Neural cell (in vitro differentiated cells): ENCODE measurements around the gene ATOH8. TPM values are rescaled to one million over a fixed set of nuclear protein-coding genes. Genes with fewer than 3 reads are reported as not detected.

Experiments used
- H2AFZ ChIP-seq: fragments of 200-600, 300-800 bp; sonication (generic), shearing (Covaris generic); 2 replicates; pipeline ENCODE4 v1.6.0; 2014; ENCODE audit warnings: low read depth, mild to moderate bottlenecking, antibody characterized with exemption, low read length, moderate library complexity
- H3F3A ChIP-seq: fragments of 200-600 bp; shearing (Covaris generic); 2 replicates; pipeline ENCODE4 v1.6.1; 2016; ENCODE audit warnings: mild to moderate bottlenecking, moderate library complexity, mixed read lengths, antibody characterized with exemption, low read length; ENCODE audit not compliant: insufficient read depth, poor library complexity, severe bottlenecking
- H3K27ac ChIP-seq: fragments of 200-600, 300-800 bp; sonication (generic), shearing (Covaris generic); 2 replicates; pipeline ENCODE4 v1.5.1; 2014; ENCODE audit warnings: mild to moderate bottlenecking, low read length, moderate library complexity
- H3K27me3 ChIP-seq: fragments of 300-800, 200-600 bp; sonication (generic), shearing (Covaris generic); 2 replicates; pipeline ENCODE4 v1.6.0; 2014; ENCODE audit warnings: mild to moderate bottlenecking, low read depth, low read length, moderate library complexity; ENCODE audit not compliant: insufficient read depth
- H3K36me3 ChIP-seq: fragments of 300-800, 200-600 bp; sonication (generic), shearing (Covaris generic); 2 replicates; pipeline ENCODE4 v1.5.1; 2014; ENCODE audit warnings: mild to moderate bottlenecking, antibody characterized with exemption, low read length, moderate library complexity; ENCODE audit not compliant: insufficient read depth
- H3K4me2 ChIP-seq: fragments of 300-800, 200-600 bp; sonication (generic), shearing (Covaris generic); 2 replicates; pipeline ENCODE4 v1.6.0; 2014; ENCODE audit warnings: mild to moderate bottlenecking, low read length
- H3K4me3 ChIP-seq: fragments of 300-800, 200-600 bp; sonication (generic), shearing (Covaris generic); 2 replicates; pipeline ENCODE4 v1.5.1; 2014; ENCODE audit warnings: mild to moderate bottlenecking, low read length, moderate library complexity
- H3K79me2 ChIP-seq: fragments of 200-600 bp; shearing (Covaris generic); replicated peaks from 2 replicates; pipeline ENCODE4 v1.6.0; 2014; ENCODE audit warnings: mild to moderate bottlenecking, low read length, moderate library complexity; ENCODE audit not compliant: insufficient read depth
- H3K9ac ChIP-seq: fragments of 300-800, 200-600 bp; sonication (generic), shearing (Covaris generic); 2 replicates; pipeline ENCODE4 v1.6.1; 2016; ENCODE audit warnings: mild to moderate bottlenecking, low read length, mixed read lengths
- H3K9me2 ChIP-seq: fragments of 200-600 bp; shearing (Covaris generic); 2 replicates; pipeline ENCODE4 v1.6.1; 2016; ENCODE audit warnings: mild to moderate bottlenecking, low read length, mixed read lengths; ENCODE audit not compliant: insufficient read depth
- H3K9me3 ChIP-seq: fragments of 200-600, 300-800 bp; sonication (generic), shearing (Covaris generic); 2 replicates; pipeline ENCODE4 v1.6.1; 2016; ENCODE audit warnings: mild to moderate bottlenecking, mixed run types, low read length, moderate library complexity, mixed read lengths
- H4K20me1 ChIP-seq: fragments of 200-600 bp; shearing (Covaris generic); 2 replicates; pipeline ENCODE4 v1.6.1; 2016; ENCODE audit warnings: mild to moderate bottlenecking, mixed run types; ENCODE audit not compliant: insufficient read depth
- CTCF ChIP-seq: fragments of 450-650 bp; IDR thresholded peaks from 2 replicates; pipeline ENCODE4 v1.5.1; 2014; ENCODE audit warnings: antibody characterized with exemption, mild to moderate bottlenecking, moderate library complexity; ENCODE audit not compliant: poor library complexity, severe bottlenecking
- EP300 ChIP-seq: fragments of 450-650 bp; conservative IDR thresholded peaks from 2 replicates; pipeline ENCODE4 v1.6.1; 2014; ENCODE audit warnings: antibody characterized with exemption, mild to moderate bottlenecking, moderate library complexity; ENCODE audit not compliant: poor library complexity, severe bottlenecking
- EZH2 ChIP-seq: fragments of 200-600, 300-800 bp; shearing (Covaris generic), sonication (generic); IDR thresholded peaks from 2 replicates; pipeline ENCODE4 v1.6.1; 2014; ENCODE audit warnings: antibody characterized with exemption, low read length, borderline replicate concordance, mild to moderate bottlenecking; ENCODE audit not compliant: insufficient read depth, poor library complexity, severe bottlenecking
- MXI1 ChIP-seq: fragments of 450-650 bp; conservative IDR thresholded peaks from 2 replicates; pipeline ENCODE4 v1.6.1; 2014; ENCODE audit warnings: antibody characterized with exemption, mild to moderate bottlenecking; ENCODE audit not compliant: poor library complexity, severe bottlenecking
- POLR2AphosphoS5 ChIP-seq: IDR thresholded peaks from 2 replicates; pipeline ENCODE4 v1.6.1; 2012
- RAD21 ChIP-seq: fragments of 450-650 bp; conservative IDR thresholded peaks from 2 replicates; pipeline ENCODE4 v1.6.1; 2014; ENCODE audit warnings: antibody characterized with exemption, mild to moderate bottlenecking, moderate library complexity
- REST ChIP-seq: IDR thresholded peaks from 2 replicates; pipeline ENCODE4 v1.6.1; 2012; ENCODE audit warnings: borderline replicate concordance
- SMC3 ChIP-seq: fragments of 450-650 bp; conservative IDR thresholded peaks from 2 replicates; pipeline ENCODE4 v1.6.1; 2014; ENCODE audit warnings: antibody characterized with exemption, mild to moderate bottlenecking, moderate library complexity; ENCODE audit not compliant: poor library complexity
- TAF1 ChIP-seq: IDR thresholded peaks from 2 replicates; pipeline ENCODE4 v1.6.1; 2012; ENCODE audit warnings: low read depth
- polyA plus RNA-seq: library from polyadenylated mRNA; depleted of rRNA; stranded (reverse); fragments of >200 nt; gene quantifications from 2 replicates; pipeline ENCODE4 v1.2.3, GENCODE V29; 2014

ATOH8 gene
- polyA plus RNA-seq, 1 donor from 2014 or later: 1.6 TPM

GRCh38 chr2:85823951-85824350, 70.2 kb downstream of the ATOH8 start:
- TF ChIP-seq MXI1 (no peak), EZH2 (no peak), TAF1 (no peak), REST (no peak), RAD21 (no peak), SMC3 (no peak), POLR2AphosphoS5 (no peak), CTCF (no peak), EP300 (no peak)
- Histone ChIP-seq H3K4me2 (no peak overlapping the region), H3K9me2 (no peaks in the 10 kb centered on the region), H3K79me2 (no peaks in the 10 kb centered on the region), H3K36me3 (no peaks in the 10 kb centered on the region), H3K27ac (no peak overlapping the region), H3K27me3 (no peaks in the 10 kb centered on the region), H3F3A (no peaks in the 10 kb centered on the region), H2AFZ (no peak overlapping the region), H4K20me1 (no peaks in the 10 kb centered on the region), H3K4me3 (no peak overlapping the region), H3K9ac (no peak overlapping the region), H3K9me3 (no peaks in the 10 kb centered on the region)

GRCh38 chr2:85826990-85827878, 73.4 kb downstream of the ATOH8 start:
- Histone ChIP-seq H3K4me3 (no peak overlapping the region), H3K27ac (no peak overlapping the region), H3K9me2 (no peaks in the 10 kb centered on the region), H3K27me3 (no peaks in the 10 kb centered on the region), H3K4me2 (no peak overlapping the region), H3F3A (no peaks in the 10 kb centered on the region), H3K79me2 (no peaks in the 10 kb centered on the region), H3K9me3 (no peaks in the 10 kb centered on the region), H2AFZ (no peak overlapping the region), H4K20me1 (no peaks in the 10 kb centered on the region), H3K9ac (no peak overlapping the region), H3K36me3 (no peaks in the 10 kb centered on the region)
- no peak for TF ChIP-seq EP300
- TF ChIP-seq POLR2AphosphoS5: no peak
- TF ChIP-seq SMC3: peak; percentile 82
- TF ChIP-seq CTCF: peak; percentile 77
- no peak for TF ChIP-seq REST
- no peak for TF ChIP-seq TAF1
- TF ChIP-seq RAD21: peak; percentile 79
- no peak for TF ChIP-seq EZH2
- no peak for TF ChIP-seq MXI1
